Sigmoid colon (tissue), 7 donors: Measurements from ENCODE around the gene FIBIN. TPM values are rescaled to one million over a fixed set of nuclear protein-coding genes. Genes with fewer than 3 reads are reported as not detected.
A peak's percentile ranks its signal among the peaks of the same experiment; 100 is the strongest.

ENCODE experiments used
- DNase-seq: peaks from one replicate; pipeline ENCODE4 v3.0.0-alpha.2; 2019
- H3K27ac ChIP-seq, 4 donors: fragments of 200-600 bp; sonication (generic); one replicate each; pipeline ENCODE4 v1.5.1; 2016 to 2019; ENCODE audit warnings: mild to moderate bottlenecking in 1 of 4
- H3K27me3 ChIP-seq, 3 donors: fragments of 200-600 bp; sonication (generic); one replicate each; pipeline ENCODE4 v1.5.1; 2019; ENCODE audit warnings: mild to moderate bottlenecking in 1 of 3
- H3K36me3 ChIP-seq, 4 donors: fragments of 200-600 bp; sonication (generic); one replicate each; pipeline ENCODE4 v1.5.1; 2016 to 2019
- H3K4me1 ChIP-seq, 4 donors: fragments of 200-600 bp; sonication (generic); one replicate each; pipeline ENCODE4 v1.5.1; 2017 to 2019
- H3K4me3 ChIP-seq, 4 donors: fragments of 200-600 bp; sonication (generic); one replicate each; pipeline ENCODE4 v1.5.1; 2017 to 2019; ENCODE audit warnings: mild to moderate bottlenecking in 2 of 4, moderate library complexity in 1 of 4
- H3K9me3 ChIP-seq, 4 donors: fragments of 200-600 bp in 3 of 4; sonication (generic) in 3 of 4; one replicate each; pipeline versions ENCODE4 v1.5.1 to v1.6.1; 2013 to 2019
- CTCF ChIP-seq, 4 experiments: fragments of 450-650 bp in 3 of 4; fragments of 200-600 bp in 1 of 4; IDR thresholded peaks; one replicate each; pipeline ENCODE4 v1.5.1; 2016 to 2019; ENCODE audit warnings: antibody characterized with exemption in 4 of 4, mild to moderate bottlenecking in 3 of 4, moderate library complexity in 2 of 4
- EP300 ChIP-seq, 4 donors: sonication (generic); formaldehyde crosslinking; IDR thresholded peaks; one replicate each; pipeline ENCODE4 v1.6.1; 2017; ENCODE audit warnings: antibody characterized with exemption in 4 of 4
- POLR2A ChIP-seq, 2 donors: fragments of 450-650 bp; IDR thresholded peaks; one replicate each; pipeline ENCODE4 v1.6.1; 2016; ENCODE audit warnings: antibody characterized with exemption in 2 of 2, mild to moderate bottlenecking in 2 of 2, moderate library complexity in 2 of 2
- POLR2AphosphoS5 ChIP-seq, 4 donors: sonication (generic); formaldehyde crosslinking; IDR thresholded peaks; one replicate each; pipeline ENCODE4 v1.6.1; 2017; ENCODE audit warnings: antibody characterized with exemption in 4 of 4
- WGBS, 2 donors: extraction: QIAGEN DNeasy Blood & Tissue Kit; methylation state at CpG; one replicate each; pipeline ENCODE4 v1.1.7; 2013; 5-methylcytosine and 5-hydroxymethylcytosine counted together
- intact Hi-C: fragments of 100-400 bp; cut with DNase I; formaldehyde crosslinking; loops from one replicate; pipeline ENCODE4 v1.15.1; 2023
- polyA plus RNA-seq, 3 donors: library from polyadenylated mRNA; stranded (reverse); fragments of 200-250 nt; gene quantifications; one replicate each; pipeline ENCODE4 v1.2.3, GENCODE V29; 2013
- total RNA-seq, 4 donors: library from RNA; depleted of rRNA; stranded (reverse); fragments of >200 nt; gene quantifications; one replicate each; pipeline ENCODE4 v1.1.0, GENCODE V29; 2016
- donor health status: healthy with polysubstance abuse.
- donor health status: Bipolar disorder and iron deficiency.
- donor health status: healthy.

Gene FIBIN
- total RNA-seq (10 to 100 TPM; 29.1 to 54.6 (median 34.1) TPM), polyA plus RNA-seq (1 to 10 TPM in 2 of 3 donors, under 1 TPM in 1; 0.46 to 6.0 (median 4.6) TPM)

GRCh38 chr11:26993965-26994457 lies at the start of gene FIBIN:
TSS of gene FIBIN (plus strand) at chr11:26994112. CDS start at chr11:26994527, 415 bp downstream.
- H3K9me3 ChIP-seq = no peaks in the 10 kb centered on the region
- TF ChIP-seq CTCF (IDR thresholded peaks at IDR 0.05) (peak in 1 of 4 experiments; percentile 20), POLR2A (IDR thresholded peaks at IDR 0.05) (peak; percentile 25 to 40), EP300 (IDR thresholded peaks at IDR 0.05) (no peak), POLR2AphosphoS5 (IDR thresholded peaks at IDR 0.05) (peak; percentile 29 to 80 (median 68))
- intact Hi-C loops = loop anchor here (5.0 to 10.0 kb wide), 3 partner anchors 47 to 242 kb away; no protein-coding TSS in a partner anchor
- H3K27me3 ChIP-seq = no peaks in the 10 kb centered on the region
- H3K36me3 ChIP-seq = no peaks in the 10 kb centered on the region
- H3K4me3 ChIP-seq = peak within 1 kb of the TSS; percentile 62 to 81 (median 67)
- H3K27ac ChIP-seq = peak within 1 kb of the TSS; percentile 87 to 89 (median 88)
- peak; percentile 73 for DNase-seq
- peaks cover 3 to 56% (median 30%) of the 10 kb centered on the region in 4 donors for H3K4me1 ChIP-seq
- 13 to 21% methylated on average over 22 of the region's 22 CpGs for WGBS, 2 donors

GRCh38 chr11:26944866-26945664 lies 48.8 kb upstream of the FIBIN start:
- Histone ChIP-seq H3K4me3 (no peak overlapping the region), H3K27me3 (no peaks in the 10 kb centered on the region), H3K9me3 (no peaks in the 10 kb centered on the region), H3K27ac (peak overlapping the region in 2 of 4 donors; percentile 9 to 78), H3K4me1 (peaks cover 0 to 46% (median 33%) of the 10 kb centered on the region in 4 donors), H3K36me3 (no peaks in the 10 kb centered on the region)
- intact Hi-C loops = loop anchor here (5.0 kb wide), 2 partner anchors 47 to 188 kb away; partner anchors contain the start of gene FIBIN
- TF ChIP-seq POLR2A (IDR thresholded peaks at IDR 0.05) (no peak), POLR2AphosphoS5 (IDR thresholded peaks at IDR 0.05) (no peak)
- no peak for DNase-seq
- WGBS, 2 donors = 47 to 61% methylated on average over 3 of the region's 3 CpGs

- no peaks in the 10 kb centered on the region for H3K36me3 ChIP-seq
- WGBS, 2 donors = 66 to 74% methylated on average over 2 of the region's 2 CpGs
- H3K27ac ChIP-seq = peak overlapping the region in 3 of 4 donors; percentile 67 to 78 (median 72)
- no peak overlapping the region for H3K4me3 ChIP-seq
- no peaks in the 10 kb centered on the region for H3K9me3 ChIP-seq
- no peak for DNase-seq
- no peaks in the 10 kb centered on the region for H3K27me3 ChIP-seq
- peak in 1 of 4 donors; percentile 25 for TF ChIP-seq POLR2AphosphoS5 (IDR thresholded peaks at IDR 0.05)
- TF ChIP-seq POLR2A (IDR thresholded peaks at IDR 0.05) = no peak
- intact Hi-C loops = loop anchor here (5.0 kb wide), 2 partner anchors 46 to 189 kb away; partner anchors contain the start of gene FIBIN
- peaks cover 0 to 49% (median 37%) of the 10 kb centered on the region in 4 donors for H3K4me1 ChIP-seq
These were observed 47.6 kb upstream of the FIBIN start for GRCh38 chr11:26946257-26946716.

GRCh38 chr11:26947379-26947844 lies 46.5 kb upstream of the FIBIN start:
- H3K9me3 ChIP-seq = no peaks in the 10 kb centered on the region
- H3K27ac ChIP-seq = peak overlapping the region; percentile 53 to 78 (median 70)
- H3K27me3 ChIP-seq = no peaks in the 10 kb centered on the region
- H3K36me3 ChIP-seq = no peaks in the 10 kb centered on the region
- peak; percentile 88 for DNase-seq
- TF ChIP-seq CTCF (IDR thresholded peaks at IDR 0.05) = no peak
- peak; percentile 75 to 88 (median 84) for TF ChIP-seq POLR2AphosphoS5 (IDR thresholded peaks at IDR 0.05)
- TF ChIP-seq EP300 (IDR thresholded peaks at IDR 0.05) = peak in 2 of 4 donors; percentile 42 to 68
- no peak overlapping the region for H3K4me3 ChIP-seq
- 65 to 71% methylated on average over 2 of the region's 2 CpGs for WGBS, 2 donors
- intact Hi-C loops = loop anchor here (5.0 kb wide), 2 partner anchors 45 to 190 kb away; partner anchors contain the start of gene FIBIN
- H3K4me1 ChIP-seq = peaks cover 0 to 60% (median 37%) of the 10 kb centered on the region in 4 donors

- no peak for DNase-seq
- H3K36me3 ChIP-seq = no peaks in the 10 kb centered on the region
- peaks cover 0 to 60% (median 37%) of the 10 kb centered on the region in 4 donors for H3K4me1 ChIP-seq
- WGBS, 2 donors = 56 to 74% methylated on average over 3 of the region's 3 CpGs
- peak overlapping the region; percentile 53 to 78 (median 70) for H3K27ac ChIP-seq
- H3K27me3 ChIP-seq = no peaks in the 10 kb centered on the region
- intact Hi-C loops = loop anchor here (5.0 kb wide), 2 partner anchors 44 to 191 kb away; partner anchors contain the start of gene FIBIN
- no peaks in the 10 kb centered on the region for H3K9me3 ChIP-seq
- H3K4me3 ChIP-seq = no peak overlapping the region
- no peak for TF ChIP-seq EP300 (IDR thresholded peaks at IDR 0.05)
- no peak for TF ChIP-seq POLR2AphosphoS5 (IDR thresholded peaks at IDR 0.05)
- no peak for TF ChIP-seq CTCF (IDR thresholded peaks at IDR 0.05)
- no peak for TF ChIP-seq POLR2A (IDR thresholded peaks at IDR 0.05)
These were observed 45.8 kb upstream of the FIBIN start for GRCh38 chr11:26947904-26948639.
